ENCODE measurements around the gene WDFY2. TPM values are rescaled to one million over a fixed set of nuclear protein-coding genes. Genes with fewer than 3 reads are reported as not detected.

WDFY2 gene
- total RNA-seq, 1 experiment from 2014 or later, result 25.7 TPM

GRCh38 chr13:51644654-51645053 lies 60.4 kb downstream of the WDFY2 start:
- DNase-seq (ENCODE audit: low spot score) (no peak), ATAC-seq (no peak)
- Mint-ChIP-seq H3K27ac (peak overlapping the region; percentile 87), H3K9me3 (no peaks in the 10 kb centered on the region; the same call in 1 of the 2 replicates), H3K4me3 (no peak overlapping the region), H3K27me3 (ENCODE audit: low read depth) (no peaks in the 10 kb centered on the region), H3K4me1 (peaks cover 50% of the 10 kb centered on the region), H3K36me3 (peaks cover 3% of the 10 kb centered on the region; the same call in 1 of the 2 replicates)
- ChIA-PET POLR2A (no interaction called here), CTCF (interaction anchor here (0.9 to 1.2 kb wide), 2 partner anchors 74 to 153 kb away, joined by 4 read pairs; no protein-coding TSS in a partner anchor)
- TF ChIP-seq NR3C1 (CRISPR knock-in tag; conservative IDR thresholded peaks at IDR 0.05; ENCODE audit: low read depth) (no peak), KAT7 (CRISPR knock-in tag; IDR thresholded peaks at IDR 0.05; ENCODE audit: borderline replicate concordance) (no peak), TEAD4 (CRISPR knock-in tag; IDR thresholded peaks at IDR 0.05) (no peak), MXD4 (CRISPR knock-in tag; IDR thresholded peaks at IDR 0.05; ENCODE audit: borderline replicate concordance) (no peak), OVOL2 (CRISPR knock-in tag; IDR thresholded peaks at IDR 0.05; ENCODE audit: borderline replicate concordance) (no peak), ZNF512 (CRISPR knock-in tag; IDR thresholded peaks at IDR 0.05; ENCODE audit: borderline replicate concordance) (no peak), NFE2L1 (CRISPR knock-in tag; IDR thresholded peaks at IDR 0.05) (no peak), USF2 (CRISPR knock-in tag; IDR thresholded peaks at IDR 0.05) (no peak), ATF1 (CRISPR knock-in tag; IDR thresholded peaks at IDR 0.05) (no peak), STAT6 (CRISPR knock-in tag; conservative IDR thresholded peaks at IDR 0.05; ENCODE audit: low read depth) (no peak), MAX (CRISPR knock-in tag; IDR thresholded peaks at IDR 0.05) (no peak), E2F4 (CRISPR knock-in tag; IDR thresholded peaks at IDR 0.05; ENCODE audit: borderline replicate concordance, low read depth) (no peak), ATF6 (CRISPR knock-in tag; IDR thresholded peaks at IDR 0.05) (no peak), PREB (CRISPR knock-in tag; IDR thresholded peaks at IDR 0.05; ENCODE audit: borderline replicate concordance) (no peak), TP53 (CRISPR knock-in tag; IDR thresholded peaks at IDR 0.05) (no peak), ZBTB21 (CRISPR knock-in tag; IDR thresholded peaks at IDR 0.05; ENCODE audit: borderline replicate concordance) (no peak), TCF7 (CRISPR knock-in tag; IDR thresholded peaks at IDR 0.05; ENCODE audit: low read depth) (no peak), HMGA2 (CRISPR knock-in tag; IDR thresholded peaks at IDR 0.05) (no peak), ZMAT4 (CRISPR knock-in tag; IDR thresholded peaks at IDR 0.05) (no peak)

Data from WTC11 (cell line).